Trophoblast cell (in vitro differentiated cells and primary cell): ENCODE data around the gene ZBTB8A.

Experiments used
- DNase-seq, 2 donors: peaks; one replicate each; pipeline ENCODE4 v3.0.0-alpha.2; 2016
- H2AFZ ChIP-seq: 2 replicates; pipeline ENCODE4 v1.6.1; 2013; ENCODE audit warnings: low read length, moderate library complexity, mild to moderate bottlenecking; ENCODE audit not compliant: insufficient read depth, poor library complexity
- H2AK5ac ChIP-seq: 2 replicates; pipeline ENCODE4 v1.6.1; 2013; ENCODE audit warnings: mild to moderate bottlenecking, low read length
- H2BK120ac ChIP-seq: 2 replicates; pipeline ENCODE4 v1.6.1; 2013; ENCODE audit warnings: low read length, mild to moderate bottlenecking, moderate library complexity; ENCODE audit not compliant: insufficient read depth, poor library complexity
- H2BK12ac ChIP-seq: 2 replicates; pipeline ENCODE4 v1.6.1; 2013; ENCODE audit warnings: mild to moderate bottlenecking, low read length, moderate library complexity
- H2BK5ac ChIP-seq: 2 replicates; pipeline ENCODE4 v1.6.1; 2013; ENCODE audit warnings: low read length, low read depth, moderate library complexity, mild to moderate bottlenecking; ENCODE audit not compliant: poor library complexity
- H3K14ac ChIP-seq: 2 replicates; pipeline ENCODE4 v1.6.1; 2013; ENCODE audit warnings: mild to moderate bottlenecking, low read length
- H3K18ac ChIP-seq: 2 replicates; pipeline ENCODE4 v1.6.1; 2013; ENCODE audit warnings: mild to moderate bottlenecking, low read length
- H3K23ac ChIP-seq: 2 replicates; pipeline ENCODE4 v1.6.1; 2013; ENCODE audit warnings: low read length
- H3K27ac ChIP-seq: 2 replicates; pipeline ENCODE4 v1.5.1; 2013; ENCODE audit warnings: low read depth, mild to moderate bottlenecking, inconsistent platforms, low read length, moderate library complexity
- H3K27me3 ChIP-seq: 2 replicates; pipeline ENCODE4 v1.6.1; 2013; ENCODE audit warnings: inconsistent platforms, mild to moderate bottlenecking, low read length, moderate library complexity; ENCODE audit not compliant: insufficient read depth
- H3K36me3 ChIP-seq, 2 experiments: 1 replicate in 1 of 2; 2 replicates in 1 of 2; pipeline ENCODE4 v1.6.1; 2013; ENCODE audit warnings: low read length in 2 of 2, mild to moderate bottlenecking in 2 of 2, moderate library complexity in 1 of 2; ENCODE audit not compliant: insufficient read depth in 2 of 2, control insufficient read depth in 1 of 2
- H3K4ac ChIP-seq: 2 replicates; pipeline ENCODE4 v1.6.1; 2013; ENCODE audit warnings: low read depth, mild to moderate bottlenecking, low read length, moderate library complexity
- H3K4me1 ChIP-seq, 2 experiments: 1 replicate in 1 of 2; 2 replicates in 1 of 2; pipeline ENCODE4 v1.6.1; 2013; ENCODE audit warnings: low read length in 2 of 2, mild to moderate bottlenecking in 2 of 2, moderate library complexity in 1 of 2; ENCODE audit not compliant: insufficient read depth in 2 of 2, control insufficient read depth in 1 of 2
- H3K4me2 ChIP-seq: 2 replicates; pipeline ENCODE4 v1.6.1; 2013; ENCODE audit warnings: inconsistent platforms, mild to moderate bottlenecking, low read length, moderate library complexity
- H3K4me3 ChIP-seq: 2 replicates; pipeline ENCODE4 v1.5.1; 2013; ENCODE audit warnings: mild to moderate bottlenecking, low read depth, low read length, inconsistent platforms
- H3K79me1 ChIP-seq: one replicate; pipeline ENCODE4 v1.6.1; 2013; ENCODE audit warnings: low read length
- H3K79me2 ChIP-seq: 2 replicates; pipeline ENCODE4 v1.6.1; 2013; ENCODE audit warnings: low read length, mild to moderate bottlenecking; ENCODE audit not compliant: control insufficient read depth, insufficient read depth, poor library complexity
- H3K9ac ChIP-seq: 2 replicates; pipeline ENCODE4 v1.6.1; 2013; ENCODE audit warnings: mild to moderate bottlenecking, low read length
- H3K9me3 ChIP-seq: 2 replicates; pipeline ENCODE4 v1.6.1; 2013; ENCODE audit warnings: low read depth, mild to moderate bottlenecking, control low read depth, inconsistent platforms, low read length; ENCODE audit not compliant: insufficient read depth
- H4K12ac ChIP-seq: 2 replicates; pipeline ENCODE4 v1.6.1; 2013; ENCODE audit warnings: low read depth, mild to moderate bottlenecking, low read length, moderate library complexity
- H4K8ac ChIP-seq: 2 replicates; pipeline ENCODE4 v1.6.1; 2013; ENCODE audit warnings: low read depth, mild to moderate bottlenecking, low read length, moderate library complexity
- H4K91ac ChIP-seq: one replicate; pipeline ENCODE4 v1.6.1; 2013; ENCODE audit warnings: low read depth, mild to moderate bottlenecking, low read length, moderate library complexity
- WGBS: extraction: QIAGEN DNeasy Blood & Tissue Kit; methylation state at CpG from one replicate; pipeline ENCODE4 v1.1.7; 2013; ENCODE audit warnings: missing lambda C conversion rate; ENCODE audit not compliant: insufficient read length, insufficient coverage; ENCODE audit errors: extremely low coverage; 5-methylcytosine and 5-hydroxymethylcytosine counted together

Gene ZBTB8A

DNA sequence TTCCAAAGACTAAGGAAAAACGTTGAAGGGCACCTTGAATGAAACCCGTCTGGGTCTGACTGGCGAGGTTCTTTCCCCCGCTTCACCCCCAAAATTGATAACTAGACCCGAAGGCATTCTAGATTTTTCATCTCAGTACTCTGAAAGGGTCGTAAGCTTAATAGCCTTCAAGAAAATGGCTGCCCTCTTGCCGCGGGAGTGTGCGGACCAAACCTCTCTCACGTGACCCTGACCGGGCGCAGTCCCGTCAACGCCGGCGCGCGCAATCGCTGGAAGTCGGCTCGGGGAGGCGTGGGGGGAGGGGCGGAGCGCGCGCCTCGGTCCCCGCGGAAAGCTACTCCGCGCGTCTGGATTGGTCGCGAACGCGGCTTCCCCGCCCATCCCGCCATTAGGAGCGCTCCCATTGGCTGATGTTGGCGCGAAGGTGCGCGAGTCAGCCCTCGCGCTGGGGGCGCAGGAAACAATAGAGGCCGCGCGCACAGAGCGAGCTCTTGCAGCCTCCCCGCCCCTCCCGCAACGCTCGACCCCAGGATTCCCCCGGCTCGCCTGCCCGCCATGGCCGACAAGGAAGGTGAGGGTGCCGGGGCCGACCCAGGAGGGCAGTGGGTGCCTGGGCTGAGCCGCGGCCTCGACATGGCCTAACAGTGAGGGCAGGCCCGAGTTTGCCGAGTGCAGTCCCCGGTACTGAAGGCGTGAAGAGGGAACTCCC lies 111.7 kb downstream of the ZBTB8A start, which contains the start of gene RBBP4:
RBBP4 (plus strand) TSS at position 457 of the 709 bp plus-strand sequence; CDS start at position 556, 99 bp downstream.
- Histone ChIP-seq H3K79me1 (peaks cover 11% of the 10 kb centered on the region), H3K27ac (peak within 1 kb of the TSS; percentile 98), H3K4ac (peak within 1 kb of the TSS; percentile 90), H3K36me3 (peaks cover 16 to 19% of the 10 kb centered on the region in 2 experiments), H2BK5ac (peak within 1 kb of the TSS; percentile 89), H3K4me2 (peak within 1 kb of the TSS; percentile 85), H3K4me1 (peaks cover 0 to 5% of the 10 kb centered on the region in 2 experiments), H2BK120ac (peak within 1 kb of the TSS; percentile 92), H4K91ac (peak within 1 kb of the TSS; percentile 93), H3K9me3 (no peaks in the 10 kb centered on the region), H3K14ac (peak within 1 kb of the TSS; percentile 80), H4K8ac (peak within 1 kb of the TSS; percentile 90), H2AK5ac (peak within 1 kb of the TSS; percentile 95), H2BK12ac (no peak within 1 kb of the TSS), H3K9ac (peak within 1 kb of the TSS; percentile 98), H3K18ac (peak within 1 kb of the TSS; percentile 88), H4K12ac (peak within 1 kb of the TSS; percentile 84), H3K4me3 (peak within 1 kb of the TSS; percentile 95), H3K27me3 (no peaks in the 10 kb centered on the region), H3K79me2 (peaks cover 11% of the 10 kb centered on the region), H3K23ac (no peak within 1 kb of the TSS), H2AFZ (peak within 1 kb of the TSS; percentile 73)
- no CpG with 5 or more reads among the region's 67 CpGs for WGBS
- peak; percentile 98 to 99 for DNase-seq

GRCh38 chr1:32651461-32652073 lies 112.3 kb downstream of the ZBTB8A start:
- Histone ChIP-seq H3K14ac (peak overlapping the region; percentile 80), H2AFZ (peak overlapping the region; percentile 62), H3K9ac (peak overlapping the region; percentile 98), H4K8ac (peak overlapping the region; percentile 90), H3K27me3 (no peaks in the 10 kb centered on the region), H3K23ac (no peak overlapping the region), H3K79me1 (peaks cover 11% of the 10 kb centered on the region), H3K79me2 (peaks cover 11% of the 10 kb centered on the region), H3K36me3 (peaks cover 18 to 21% of the 10 kb centered on the region in 2 experiments), H3K4ac (peak overlapping the region; percentile 90), H2BK12ac (no peak overlapping the region), H4K91ac (peak overlapping the region; percentile 93), H3K18ac (peak overlapping the region; percentile 88), H2AK5ac (peak overlapping the region; percentile 95), H4K12ac (peak overlapping the region; percentile 84), H3K9me3 (no peaks in the 10 kb centered on the region), H3K4me3 (peak overlapping the region; percentile 95), H2BK5ac (peak overlapping the region; percentile 75), H3K4me1 (peaks cover 0 to 5% of the 10 kb centered on the region in 2 experiments), H3K27ac (peak overlapping the region; percentile 77), H2BK120ac (peak overlapping the region; percentile 92), H3K4me2 (peak overlapping the region; percentile 57)
- DNase-seq: peak in 1 of 2 donors; percentile 23
- WGBS: no CpG with 5 or more reads among the region's 43 CpGs

- Histone ChIP-seq H3K23ac (no peak overlapping the region), H4K12ac (no peak overlapping the region), H3K27ac (no peak overlapping the region), H3K79me2 (peaks cover 11% of the 10 kb centered on the region), H3K4me1 (peaks cover 0 to 5% of the 10 kb centered on the region in 2 experiments), H2BK120ac (no peak overlapping the region), H3K9ac (no peak overlapping the region), H4K91ac (no peak overlapping the region), H3K79me1 (peaks cover 11% of the 10 kb centered on the region), H3K4me2 (peak overlapping the region; percentile 57), H2BK12ac (no peak overlapping the region), H3K27me3 (no peaks in the 10 kb centered on the region), H2BK5ac (no peak overlapping the region), H2AK5ac (no peak overlapping the region), H2AFZ (no peak overlapping the region), H3K14ac (no peak overlapping the region), H3K4ac (peak overlapping the region; percentile 75), H4K8ac (no peak overlapping the region), H3K18ac (no peak overlapping the region), H3K36me3 (peaks cover 24 to 27% of the 10 kb centered on the region in 2 experiments), H3K4me3 (no peak overlapping the region), H3K9me3 (no peaks in the 10 kb centered on the region)
- no CpG with 5 or more reads among the region's 16 CpGs for WGBS
- no peak for DNase-seq
These were observed 113.2 kb downstream of the ZBTB8A start for GRCh38 chr1:32652244-32652962.
